Measurements from ENCODE around the gene POLR3GL.

POLR3GL gene

GRCh38 chr1:145951526-145951925 is 13.0 kb upstream of the POLR3GL start:
- no peak for DNase-seq (ENCODE audit: low read depth)

GRCh38 chr1:145952903-145953302 is 11.6 kb upstream of the POLR3GL start:
- no peak overlapping the region for H3K9ac ChIP-seq (ENCODE audit: low read length)
- peaks cover 3% of the 10 kb centered on the region for H3K36me3 ChIP-seq (ENCODE audit: control insufficient read depth, insufficient read depth, low read length, severe bottlenecking)
- no peaks in the 10 kb centered on the region for H3K27me3 ChIP-seq (replicated peaks; ENCODE audit: control insufficient read depth, insufficient read depth, low read length)
- no peak overlapping the region for H3K4me3 ChIP-seq (ENCODE audit: low read length)
- H3K9me3 ChIP-seq (ENCODE audit: control insufficient read depth, low read length) = no peaks in the 10 kb centered on the region
- no peak for DNase-seq (ENCODE audit: low read depth)
- peaks cover 37% of the 10 kb centered on the region for H3K4me1 ChIP-seq (ENCODE audit: control insufficient read depth, insufficient read depth, low read length)

More at GRCh38 chr1:145951526-145951925, 13.0 kb upstream of the POLR3GL start:
- Histone ChIP-seq H3K9ac (ENCODE audit: low read length) (no peak overlapping the region), H3K27me3 (replicated peaks; ENCODE audit: control insufficient read depth, insufficient read depth, low read length) (no peaks in the 10 kb centered on the region), H3K4me1 (ENCODE audit: control insufficient read depth, insufficient read depth, low read length) (peaks cover 30% of the 10 kb centered on the region), H3K4me3 (ENCODE audit: low read length) (no peak overlapping the region), H3K36me3 (ENCODE audit: control insufficient read depth, insufficient read depth, low read length, severe bottlenecking) (peaks cover 12% of the 10 kb centered on the region), H3K9me3 (ENCODE audit: control insufficient read depth, low read length) (no peaks in the 10 kb centered on the region)

GRCh38 chr1:145953861-145954260 is 10.6 kb upstream of the POLR3GL start:
- peaks cover 43% of the 10 kb centered on the region for H3K4me1 ChIP-seq (ENCODE audit: control insufficient read depth, insufficient read depth, low read length)
- peaks cover 3% of the 10 kb centered on the region for H3K36me3 ChIP-seq (ENCODE audit: control insufficient read depth, insufficient read depth, low read length, severe bottlenecking)
- H3K9ac ChIP-seq (ENCODE audit: low read length) = no peak overlapping the region

DNA sequence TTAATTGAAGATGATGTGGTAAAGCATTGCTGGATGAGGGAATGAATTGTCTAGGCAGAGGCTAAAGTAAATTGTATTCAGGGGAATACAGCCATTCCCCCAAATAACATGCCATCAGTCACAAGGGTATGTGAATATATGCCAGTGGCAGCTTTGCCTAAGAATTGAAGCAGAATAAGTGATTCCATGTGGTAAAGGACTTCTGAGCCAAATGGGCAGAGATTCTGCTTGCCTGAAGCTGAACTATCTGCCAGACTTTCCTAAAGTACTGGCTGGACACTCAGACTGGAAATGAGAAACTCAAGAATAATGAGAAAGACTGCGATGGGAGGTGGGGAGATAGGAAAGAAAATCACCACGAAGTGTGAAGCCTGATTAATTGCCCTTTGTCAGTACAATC is 9.1 kb upstream of the POLR3GL start:
- H3K4me3 ChIP-seq (ENCODE audit: low read length) = peak overlapping the region; percentile 91
- no peaks in the 10 kb centered on the region for H3K9me3 ChIP-seq (ENCODE audit: control insufficient read depth, low read length)
- DNase-seq (ENCODE audit: low read depth) = peak; percentile 67
- no peaks in the 10 kb centered on the region for H3K27me3 ChIP-seq (replicated peaks; ENCODE audit: control insufficient read depth, insufficient read depth, low read length)
- H3K4me1 ChIP-seq (ENCODE audit: control insufficient read depth, insufficient read depth, low read length) = peaks cover 43% of the 10 kb centered on the region
- peaks cover 3% of the 10 kb centered on the region for H3K36me3 ChIP-seq (ENCODE audit: control insufficient read depth, insufficient read depth, low read length, severe bottlenecking)
- H3K9ac ChIP-seq (ENCODE audit: low read length) = peak overlapping the region; percentile 8

More at GRCh38 chr1:145953861-145954260, 10.6 kb upstream of the POLR3GL start:
- no peak overlapping the region for H3K4me3 ChIP-seq (ENCODE audit: low read length)
- no peaks in the 10 kb centered on the region for H3K27me3 ChIP-seq (replicated peaks; ENCODE audit: control insufficient read depth, insufficient read depth, low read length)
- no peak for DNase-seq (ENCODE audit: low read depth)
- H3K9me3 ChIP-seq (ENCODE audit: control insufficient read depth, low read length) = no peaks in the 10 kb centered on the region

DNA sequence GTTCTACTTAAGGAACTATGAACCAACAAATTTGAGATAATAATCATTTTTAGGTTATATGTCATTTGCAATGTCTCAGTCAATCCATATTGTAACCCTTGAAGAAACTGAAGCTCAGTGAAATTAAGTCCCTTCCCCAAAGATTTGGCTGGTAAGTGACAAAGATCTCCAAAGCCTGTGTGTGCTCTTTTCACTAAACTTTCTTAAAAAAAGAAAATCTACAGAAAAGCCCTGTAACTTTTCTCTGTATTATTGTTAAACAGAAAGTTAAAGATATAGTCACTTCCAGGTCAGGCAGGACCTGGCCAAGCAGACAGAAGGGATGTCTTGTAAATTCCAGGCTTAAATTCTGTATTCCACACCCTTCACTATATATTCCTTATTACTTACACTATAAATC is 8.1 kb upstream of the POLR3GL start:
- H3K27me3 ChIP-seq (replicated peaks; ENCODE audit: control insufficient read depth, insufficient read depth, low read length) = no peaks in the 10 kb centered on the region
- H3K9ac ChIP-seq (ENCODE audit: low read length) = peak overlapping the region; percentile 91
- H3K4me3 ChIP-seq (ENCODE audit: low read length) = peak overlapping the region; percentile 91
- H3K36me3 ChIP-seq (ENCODE audit: control insufficient read depth, insufficient read depth, low read length, severe bottlenecking) = peaks cover 3% of the 10 kb centered on the region
- no peaks in the 10 kb centered on the region for H3K9me3 ChIP-seq (ENCODE audit: control insufficient read depth, low read length)
- H3K4me1 ChIP-seq (ENCODE audit: control insufficient read depth, insufficient read depth, low read length) = peaks cover 50% of the 10 kb centered on the region
- no peak for DNase-seq (ENCODE audit: low read depth)

DNA sequence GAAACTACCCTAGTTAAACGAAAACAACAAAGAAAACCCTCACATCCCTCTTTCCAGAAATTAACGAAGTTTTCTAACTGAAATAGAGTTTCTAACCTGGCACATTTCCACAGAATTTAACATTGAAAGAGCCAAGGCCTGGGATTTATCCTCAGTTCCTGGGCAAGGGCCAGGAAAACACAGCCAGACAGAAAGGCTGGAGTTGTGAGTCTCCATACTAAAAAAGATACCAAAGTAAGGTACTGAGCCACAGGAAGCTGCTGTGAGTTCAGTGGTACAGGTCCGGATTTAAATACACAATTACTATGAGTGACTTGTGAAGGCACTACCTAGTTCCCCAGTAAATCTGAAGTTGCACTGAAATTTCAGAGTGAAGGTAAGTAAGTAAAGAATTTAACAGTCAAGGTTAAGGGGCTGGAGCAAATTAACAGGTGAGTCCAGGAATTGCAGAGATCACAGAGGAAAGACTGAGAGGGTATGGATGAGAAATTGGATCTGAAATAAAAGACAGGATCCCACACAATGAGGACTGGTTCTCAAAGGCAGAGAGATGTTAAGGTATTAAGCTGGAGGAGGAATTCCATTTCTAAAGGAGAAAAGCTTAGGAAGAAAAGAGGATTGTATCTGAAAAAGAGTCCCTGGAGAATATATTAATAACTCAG is 7.6 kb upstream of the POLR3GL start:
- H3K4me3 ChIP-seq (ENCODE audit: low read length) = peak overlapping the region; percentile 91
- no peaks in the 10 kb centered on the region for H3K9me3 ChIP-seq (ENCODE audit: control insufficient read depth, low read length)
- H3K4me1 ChIP-seq (ENCODE audit: control insufficient read depth, insufficient read depth, low read length) = peaks cover 55% of the 10 kb centered on the region
- H3K36me3 ChIP-seq (ENCODE audit: control insufficient read depth, insufficient read depth, low read length, severe bottlenecking) = peaks cover under 1% of the 10 kb centered on the region
- H3K27me3 ChIP-seq (replicated peaks; ENCODE audit: control insufficient read depth, insufficient read depth, low read length) = no peaks in the 10 kb centered on the region
- DNase-seq (ENCODE audit: low read depth) = peak; percentile 72
- H3K9ac ChIP-seq (ENCODE audit: low read length) = peak overlapping the region; percentile 91

- no peaks in the 10 kb centered on the region for H3K27me3 ChIP-seq (replicated peaks; ENCODE audit: control insufficient read depth, insufficient read depth, low read length)
- DNase-seq (ENCODE audit: low read depth) = peak; percentile 99
Measured at GRCh38 chr1:145957443-145958319, 6.8 kb upstream of the POLR3GL start, which contains the start of gene LIX1L. Gene LIX1L, minus strand, starts transcription at chr1:145958017. Its CDS starts 90 bp downstream, at chr1:145957927.

GRCh38 chr1:145958734-145959133 is 5.8 kb upstream of the POLR3GL start:
- Histone ChIP-seq H3K9me3 (ENCODE audit: control insufficient read depth, low read length) (no peaks in the 10 kb centered on the region), H3K4me1 (ENCODE audit: control insufficient read depth, insufficient read depth, low read length) (peaks cover 69% of the 10 kb centered on the region), H3K4me3 (ENCODE audit: low read length) (no peak overlapping the region), H3K9ac (ENCODE audit: low read length) (peak overlapping the region; percentile 91), H3K36me3 (ENCODE audit: control insufficient read depth, insufficient read depth, low read length, severe bottlenecking) (no peaks in the 10 kb centered on the region), H3K27me3 (replicated peaks; ENCODE audit: control insufficient read depth, insufficient read depth, low read length) (no peaks in the 10 kb centered on the region)
- no peak for DNase-seq (ENCODE audit: low read depth)

More at GRCh38 chr1:145957443-145958319, 6.8 kb upstream of the POLR3GL start, which contains the start of gene LIX1L:
- Histone ChIP-seq H3K9me3 (ENCODE audit: control insufficient read depth, low read length) (no peaks in the 10 kb centered on the region), H3K4me1 (ENCODE audit: control insufficient read depth, insufficient read depth, low read length) (peaks cover 61% of the 10 kb centered on the region), H3K4me3 (ENCODE audit: low read length) (peak within 1 kb of the TSS; percentile 91), H3K36me3 (ENCODE audit: control insufficient read depth, insufficient read depth, low read length, severe bottlenecking) (no peaks in the 10 kb centered on the region), H3K9ac (ENCODE audit: low read length) (peak within 1 kb of the TSS; percentile 91)

DNA sequence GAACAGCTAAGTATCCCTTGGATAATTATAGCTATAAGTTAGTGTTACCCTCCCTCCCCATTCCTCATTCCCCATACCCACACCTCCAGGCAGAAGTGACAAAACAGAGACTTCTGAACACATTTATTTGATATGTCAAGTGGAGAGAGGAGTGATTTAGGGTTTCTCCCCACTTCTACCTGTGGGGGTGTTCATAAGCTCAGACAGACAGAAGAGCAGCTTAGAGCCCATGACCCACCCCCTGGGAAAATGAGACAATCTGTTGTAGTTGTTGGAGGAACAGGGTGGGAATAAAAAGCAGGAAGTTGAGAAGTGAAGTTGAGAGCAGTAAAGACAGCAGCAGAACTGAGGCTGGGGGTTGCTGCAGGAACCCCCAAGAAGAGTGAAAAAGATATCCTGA is 5.2 kb upstream of the POLR3GL start:
- Histone ChIP-seq H3K27me3 (replicated peaks; ENCODE audit: control insufficient read depth, insufficient read depth, low read length) (no peaks in the 10 kb centered on the region), H3K4me1 (ENCODE audit: control insufficient read depth, insufficient read depth, low read length) (peaks cover 69% of the 10 kb centered on the region), H3K4me3 (ENCODE audit: low read length) (no peak overlapping the region), H3K36me3 (ENCODE audit: control insufficient read depth, insufficient read depth, low read length, severe bottlenecking) (no peaks in the 10 kb centered on the region), H3K9me3 (ENCODE audit: control insufficient read depth, low read length) (no peaks in the 10 kb centered on the region), H3K9ac (ENCODE audit: low read length) (no peak overlapping the region)
- no peak for DNase-seq (ENCODE audit: low read depth)

GRCh38 chr1:145959957-145960467 is 4.5 kb upstream of the POLR3GL start:
- no peaks in the 10 kb centered on the region for H3K27me3 ChIP-seq (replicated peaks; ENCODE audit: control insufficient read depth, insufficient read depth, low read length)

GRCh38 chr1:145960468-145961108 is 3.9 kb upstream of the POLR3GL start:
- peak; percentile 85 for DNase-seq (ENCODE audit: low read depth)
- no peaks in the 10 kb centered on the region for H3K27me3 ChIP-seq (replicated peaks; ENCODE audit: control insufficient read depth, insufficient read depth, low read length)

More at GRCh38 chr1:145959957-145960467, 4.5 kb upstream of the POLR3GL start:
- DNase-seq (ENCODE audit: low read depth) = no peak
- Histone ChIP-seq H3K4me1 (ENCODE audit: control insufficient read depth, insufficient read depth, low read length) (peaks cover 64% of the 10 kb centered on the region), H3K4me3 (ENCODE audit: low read length) (peak overlapping the region; percentile 86), H3K9me3 (ENCODE audit: control insufficient read depth, low read length) (no peaks in the 10 kb centered on the region), H3K36me3 (ENCODE audit: control insufficient read depth, insufficient read depth, low read length, severe bottlenecking) (no peaks in the 10 kb centered on the region), H3K9ac (ENCODE audit: low read length) (peak overlapping the region; percentile 87)

More at GRCh38 chr1:145960468-145961108, 3.9 kb upstream of the POLR3GL start:
- H3K36me3 ChIP-seq (ENCODE audit: control insufficient read depth, insufficient read depth, low read length, severe bottlenecking) = no peaks in the 10 kb centered on the region
- peak overlapping the region; percentile 87 for H3K9ac ChIP-seq (ENCODE audit: low read length)
- H3K4me1 ChIP-seq (ENCODE audit: control insufficient read depth, insufficient read depth, low read length) = peaks cover 61% of the 10 kb centered on the region
- H3K9me3 ChIP-seq (ENCODE audit: control insufficient read depth, low read length) = no peaks in the 10 kb centered on the region
- H3K4me3 ChIP-seq (ENCODE audit: low read length) = peak overlapping the region; percentile 86

Data from adipocyte (in vitro differentiated cells).